Glomerular visceral epithelial cell (primary cell): ENCODE results near the gene PSMA6.
"Not testable (repeated sequence)": the region's sequence is repeated elsewhere in the genome, so short reads cannot be mapped to it uniquely, and the experiment has no call there.

Experiments
- DNase-seq: peaks from one replicate; pipeline ENCODE4 v3.0.0-alpha.2; 2016; ENCODE audit errors: extremely low spot score

PSMA6 gene

DNA sequence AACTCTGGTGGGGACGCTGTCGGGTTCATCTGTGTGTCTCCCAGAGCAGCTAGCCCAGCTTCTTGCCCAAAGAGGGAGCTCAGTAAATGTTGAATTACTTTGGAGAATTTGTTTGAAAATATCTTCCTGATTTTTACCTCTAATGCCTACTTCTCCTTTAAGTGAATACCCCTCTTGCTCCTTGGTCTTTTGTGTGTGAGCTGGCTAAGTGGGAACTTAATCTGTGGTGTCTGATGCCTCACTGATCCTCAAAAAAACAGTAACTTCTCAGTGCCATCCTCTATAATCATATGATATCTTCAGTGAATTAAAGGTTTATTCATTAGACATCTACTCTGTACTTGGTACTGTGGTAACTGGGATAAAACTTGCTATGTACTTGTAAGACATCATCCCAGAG, 7.7 kb upstream of the PSMA6 start:
- no peak for DNase-seq

DNA sequence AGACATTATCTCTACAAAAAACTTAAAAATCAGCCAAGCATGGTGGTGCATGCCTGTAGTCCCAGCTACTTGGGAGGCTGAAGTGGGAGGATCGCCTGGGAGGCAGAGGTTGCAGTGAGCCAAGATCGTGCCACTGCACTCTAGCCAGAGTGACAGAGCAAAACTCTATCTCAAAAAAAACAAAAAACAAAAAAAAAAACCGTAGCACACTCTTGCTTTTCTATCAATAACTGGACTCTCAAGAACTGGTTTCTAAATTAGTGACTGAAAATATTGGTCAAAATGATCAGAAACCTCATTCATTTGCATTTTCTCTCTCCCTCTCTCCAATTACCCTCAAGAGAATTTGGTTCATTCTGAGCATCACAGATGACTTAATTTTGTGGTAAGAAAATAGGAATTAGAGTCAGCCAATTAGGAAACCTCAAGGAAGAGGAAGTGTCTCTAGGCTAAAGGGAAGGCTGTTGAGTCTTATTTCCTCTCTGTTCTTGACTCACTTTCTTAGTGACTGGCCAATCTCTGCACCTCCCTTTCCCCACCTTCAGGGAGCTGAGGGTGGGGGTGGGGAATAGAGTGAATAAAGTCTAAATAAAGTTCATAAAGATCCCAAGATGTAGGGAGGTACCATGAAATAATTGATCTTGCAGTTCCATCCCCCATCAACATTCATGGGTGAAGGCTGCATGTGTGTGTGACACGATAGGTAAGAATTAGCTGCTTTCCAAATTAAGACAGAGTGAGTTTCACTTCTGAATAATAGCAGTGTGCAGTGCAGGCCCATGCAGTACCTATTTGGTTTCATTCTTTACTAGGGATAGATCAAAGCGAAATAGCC, 6.8 kb upstream of the PSMA6 start:
- no peak for DNase-seq

DNA sequence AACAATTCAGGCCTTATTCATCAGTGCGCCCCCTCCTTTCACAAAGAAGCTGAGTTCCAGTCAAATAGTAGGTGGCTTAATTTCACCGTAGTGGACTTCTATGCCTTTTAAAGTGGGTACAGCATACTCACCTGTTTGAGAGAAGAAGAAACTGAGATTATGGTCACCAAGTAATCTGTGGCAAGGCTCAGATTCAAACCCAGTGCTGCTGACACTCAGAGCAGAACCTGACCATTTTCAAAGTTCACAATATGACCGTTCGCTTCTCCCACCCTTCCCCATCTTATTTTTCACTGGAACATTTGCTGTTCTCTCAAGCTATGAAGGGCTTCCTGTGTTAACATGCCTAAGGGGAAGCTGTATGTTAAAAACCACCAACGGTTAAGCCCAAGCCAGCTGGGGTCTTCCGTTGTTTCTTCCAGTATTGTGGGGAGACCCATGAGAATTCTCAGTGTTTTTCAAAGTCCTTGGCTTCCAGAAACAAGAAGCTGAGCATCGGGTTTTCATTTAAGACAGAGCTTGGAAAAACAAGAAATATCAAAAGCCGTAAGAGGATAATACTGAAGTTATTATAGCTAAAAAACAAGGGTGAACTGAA, 6.1 kb upstream of the PSMA6 start:
- DNase-seq, result no peak

DNA sequence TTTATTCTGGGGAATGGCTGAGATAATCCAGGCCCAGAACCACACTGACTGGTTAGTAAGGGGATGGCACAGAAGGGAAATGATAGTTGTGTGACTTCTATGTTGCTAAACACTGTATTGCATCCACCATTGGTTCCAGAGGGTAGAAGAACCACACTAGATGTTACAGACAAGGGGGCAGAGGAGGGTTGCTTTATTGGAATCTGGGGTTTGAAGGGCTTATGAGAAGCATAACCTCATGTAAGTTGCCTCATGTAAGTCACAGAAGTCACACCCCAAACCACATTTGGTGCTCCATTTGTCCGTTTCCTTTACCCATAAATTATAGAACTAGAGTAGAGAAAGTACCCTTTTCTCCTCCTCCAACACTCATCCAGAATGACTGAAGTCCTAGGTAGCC, 5.5 kb upstream of the PSMA6 start:
- no peak for DNase-seq

DNA sequence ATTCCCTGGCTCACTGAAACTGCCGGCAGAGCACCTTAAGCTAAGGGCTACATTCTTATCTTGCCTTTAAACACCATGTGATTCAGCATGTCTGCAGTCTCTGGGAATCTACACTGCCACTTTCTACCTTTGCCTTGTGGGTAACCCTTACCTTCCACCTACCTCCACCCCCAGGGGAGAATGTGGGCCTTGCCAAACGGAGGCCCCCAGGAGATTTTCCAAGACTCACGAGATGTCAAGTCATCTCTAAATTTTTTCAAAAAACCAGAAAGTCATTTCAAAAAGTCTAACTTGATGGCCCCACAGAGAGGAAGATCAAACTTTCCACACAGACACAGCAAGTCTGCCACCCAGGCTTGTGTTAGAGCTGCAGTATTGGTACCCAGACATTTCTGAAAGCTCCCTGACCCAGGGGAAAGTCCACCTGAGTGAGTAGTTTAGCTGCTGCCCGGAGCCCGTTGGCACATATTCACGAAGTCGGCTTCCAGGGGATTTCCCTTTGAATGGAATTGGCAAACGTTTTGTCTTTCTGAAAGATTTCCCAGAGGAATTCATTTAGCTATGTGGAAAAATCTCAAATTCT, 4.7 kb upstream of the PSMA6 start:
- DNase-seq, result peak; percentile 54

DNA sequence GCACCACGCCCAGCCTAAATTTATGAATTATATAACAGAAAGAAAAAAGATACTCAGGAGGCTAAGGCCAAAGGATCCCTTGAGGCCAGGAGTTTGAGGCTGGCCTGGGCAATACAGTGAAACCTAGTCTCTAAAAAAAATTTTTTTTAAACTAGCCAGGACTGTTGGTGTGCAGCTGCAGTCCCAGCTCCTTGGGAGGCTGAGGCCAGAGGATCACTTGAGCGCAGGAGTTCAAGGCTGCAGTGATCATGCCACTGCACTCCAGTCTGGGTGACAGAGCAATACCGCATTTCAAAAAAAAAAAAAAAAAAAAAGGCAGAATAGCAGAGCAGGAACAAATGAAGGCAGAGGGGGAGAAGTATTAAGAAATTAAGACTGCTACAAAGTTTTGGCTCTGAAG, 2.6 kb upstream of the PSMA6 start:
- DNase-seq, result no peak

DNA sequence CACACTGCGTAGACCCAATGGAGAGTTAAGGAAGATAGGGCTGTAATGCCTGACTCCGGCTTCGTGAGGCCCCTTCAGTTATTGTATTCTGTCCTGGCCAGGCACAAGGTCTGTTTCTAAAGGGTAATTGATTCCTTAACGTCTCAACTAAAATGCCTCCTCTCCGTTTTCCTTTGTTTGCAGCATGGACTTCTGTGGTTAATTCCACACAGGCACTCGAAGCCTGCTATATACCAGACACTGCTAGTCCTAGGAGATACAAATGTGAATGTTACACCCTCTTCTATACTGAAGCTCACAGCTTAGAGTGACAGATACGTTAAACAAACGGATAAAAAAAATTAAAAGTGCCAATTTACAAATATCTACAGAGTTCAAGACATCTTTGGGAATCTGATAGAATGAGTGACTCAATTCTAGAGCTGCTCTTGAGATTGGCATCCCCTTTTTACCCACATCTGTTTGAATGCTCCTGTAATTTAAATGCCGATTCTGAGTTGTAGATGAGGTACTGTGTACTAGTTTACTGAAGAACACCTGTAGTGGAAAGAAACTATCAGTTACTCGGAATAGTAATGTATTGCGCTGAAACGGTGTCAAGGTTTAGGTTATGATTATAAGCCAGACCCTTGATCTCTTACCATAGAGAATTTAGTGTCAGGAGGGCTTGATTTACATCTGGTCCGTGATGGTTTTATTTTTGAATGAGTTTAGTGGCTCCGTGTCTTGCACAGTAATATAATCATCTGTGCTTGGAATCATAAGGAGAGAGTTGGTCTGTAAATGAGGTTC, 784 bp downstream of the PSMA6 start:
- DNase-seq, result no peak

DNA sequence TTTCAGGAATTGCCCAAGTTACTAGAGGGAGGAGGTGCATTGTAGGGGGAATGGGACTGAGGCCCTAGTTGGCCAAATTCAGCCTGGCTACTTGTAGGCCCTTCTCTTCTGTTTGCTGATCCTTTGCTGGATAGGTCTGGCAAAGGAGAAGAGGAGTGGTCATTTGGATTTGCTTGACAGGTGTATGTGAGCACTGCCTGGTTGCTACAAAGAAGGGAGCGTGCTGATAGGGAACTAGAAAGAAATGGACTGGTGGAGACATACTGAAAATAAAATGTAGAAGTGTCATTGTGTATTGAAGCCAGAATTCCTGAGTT, 3.6 kb downstream of the PSMA6 start:
- DNase-seq, result no peak

DNA sequence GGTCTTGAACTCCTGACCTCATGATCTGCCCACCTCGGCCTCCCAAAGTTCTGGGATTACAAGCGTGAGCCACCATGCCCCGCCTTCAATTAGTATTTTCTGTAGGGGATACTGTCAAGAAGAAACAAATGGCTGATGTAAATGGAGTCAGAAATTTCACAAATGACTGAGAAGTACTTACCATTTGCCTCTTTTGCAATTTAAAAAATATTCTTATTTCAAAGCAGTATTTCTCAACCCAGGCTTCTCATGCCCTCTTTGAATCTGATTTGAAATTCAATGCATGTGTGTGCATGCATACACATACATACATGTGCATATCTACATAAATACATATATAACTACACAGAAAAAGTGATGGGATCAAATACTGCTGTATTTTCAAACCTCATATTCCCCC, 4.4 kb downstream of the PSMA6 start:
- no peak for DNase-seq

DNA sequence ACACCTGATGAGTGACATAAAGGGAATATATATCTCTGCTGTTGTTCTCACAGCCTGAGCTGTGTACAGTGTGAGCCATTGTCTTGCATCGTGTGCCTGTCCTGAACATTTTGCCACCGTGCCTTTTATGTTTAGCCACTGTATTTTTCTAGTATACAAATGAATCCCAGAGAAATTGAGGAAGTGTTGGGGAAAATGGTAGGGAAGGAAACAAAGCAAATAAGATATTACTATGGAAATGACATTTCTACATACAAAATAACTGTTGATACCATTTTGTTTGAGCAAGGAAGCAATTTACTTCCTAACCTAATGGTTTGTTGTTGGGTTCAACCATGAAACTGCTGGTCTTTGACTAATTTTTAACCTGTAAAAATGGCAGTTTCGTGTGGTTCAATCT, 5.5 kb downstream of the PSMA6 start:
- no peak for DNase-seq

DNA sequence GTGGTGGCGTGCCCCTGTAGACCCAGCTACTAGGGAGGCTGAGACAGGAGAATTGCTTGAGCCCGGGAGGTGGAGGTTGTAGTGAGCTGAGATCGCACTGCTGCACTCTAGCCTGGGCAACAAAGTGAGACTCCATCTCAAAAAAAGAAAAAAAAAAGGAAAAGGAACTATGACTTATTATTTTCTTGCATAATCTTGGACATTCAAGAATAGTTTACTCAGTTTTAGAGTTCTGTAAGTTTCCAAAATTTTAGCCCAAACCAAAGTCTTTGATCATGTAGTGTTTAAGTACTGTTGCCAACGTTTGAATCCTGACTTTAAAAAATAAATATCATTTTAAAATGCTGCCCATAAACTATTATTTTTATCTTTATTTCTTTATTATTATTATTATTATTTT, 6.2 kb downstream of the PSMA6 start:
- DNase-seq, result no peak

DNA sequence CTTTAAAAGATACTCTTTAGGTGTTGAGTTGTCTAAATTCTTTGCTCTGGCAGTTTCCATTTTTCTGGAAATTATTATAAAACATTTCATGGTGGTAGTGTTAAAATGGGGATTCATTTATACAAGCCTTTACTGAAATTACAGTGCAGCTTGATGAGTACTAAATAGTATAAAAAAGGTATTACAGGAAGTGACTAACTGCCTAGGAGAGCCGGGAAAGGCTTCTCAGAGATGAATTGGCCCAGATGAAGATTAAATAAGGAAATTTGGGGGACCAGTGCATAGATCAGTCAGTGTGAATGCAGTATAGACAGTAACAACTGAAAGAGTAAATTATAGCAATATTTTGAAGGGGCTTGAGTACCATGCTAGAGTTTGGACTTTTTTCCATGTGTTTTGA, 7.5 kb downstream of the PSMA6 start:
- DNase-seq, result no peak

DNA sequence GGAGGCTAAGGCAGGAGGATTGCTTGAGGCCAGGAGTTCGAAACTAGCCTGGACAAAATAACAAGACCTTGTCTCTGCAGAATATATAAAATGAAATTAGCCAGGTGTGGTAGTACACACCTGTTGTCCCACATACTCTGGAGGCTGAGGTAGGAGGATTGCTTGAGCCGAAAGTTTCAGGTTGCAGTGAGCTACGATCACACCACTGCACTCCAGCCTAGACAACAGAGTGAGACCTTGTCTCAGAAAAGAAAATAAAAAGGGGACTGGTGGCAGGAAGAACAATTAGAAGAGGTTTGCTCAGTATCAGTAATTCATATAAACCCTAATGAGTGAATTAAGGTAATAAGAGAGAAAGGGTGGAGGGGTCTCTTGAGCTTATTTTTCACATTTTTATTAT, 8.0 kb downstream of the PSMA6 start:
- no peak for DNase-seq

DNA sequence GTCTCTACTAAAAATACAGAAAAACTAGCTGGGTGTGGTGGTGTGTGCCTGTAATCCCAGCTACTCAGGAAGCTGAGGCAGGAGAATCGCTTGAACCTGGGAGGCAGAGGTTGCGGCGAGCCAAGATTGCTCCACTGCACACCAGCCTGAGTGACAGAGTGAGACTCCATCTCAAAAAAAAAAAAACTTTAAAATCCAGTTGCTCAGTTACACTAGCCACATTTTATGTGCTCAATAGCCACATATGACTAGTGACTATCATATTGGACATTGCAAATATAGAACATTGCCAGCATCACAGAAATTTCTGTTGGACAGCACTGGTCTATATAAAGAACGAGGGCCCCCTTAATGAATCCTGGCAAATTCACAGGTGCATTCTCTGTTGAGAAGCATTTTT, 9.2 kb downstream of the PSMA6 start:
- DNase-seq, result not testable (repeated sequence)

DNA sequence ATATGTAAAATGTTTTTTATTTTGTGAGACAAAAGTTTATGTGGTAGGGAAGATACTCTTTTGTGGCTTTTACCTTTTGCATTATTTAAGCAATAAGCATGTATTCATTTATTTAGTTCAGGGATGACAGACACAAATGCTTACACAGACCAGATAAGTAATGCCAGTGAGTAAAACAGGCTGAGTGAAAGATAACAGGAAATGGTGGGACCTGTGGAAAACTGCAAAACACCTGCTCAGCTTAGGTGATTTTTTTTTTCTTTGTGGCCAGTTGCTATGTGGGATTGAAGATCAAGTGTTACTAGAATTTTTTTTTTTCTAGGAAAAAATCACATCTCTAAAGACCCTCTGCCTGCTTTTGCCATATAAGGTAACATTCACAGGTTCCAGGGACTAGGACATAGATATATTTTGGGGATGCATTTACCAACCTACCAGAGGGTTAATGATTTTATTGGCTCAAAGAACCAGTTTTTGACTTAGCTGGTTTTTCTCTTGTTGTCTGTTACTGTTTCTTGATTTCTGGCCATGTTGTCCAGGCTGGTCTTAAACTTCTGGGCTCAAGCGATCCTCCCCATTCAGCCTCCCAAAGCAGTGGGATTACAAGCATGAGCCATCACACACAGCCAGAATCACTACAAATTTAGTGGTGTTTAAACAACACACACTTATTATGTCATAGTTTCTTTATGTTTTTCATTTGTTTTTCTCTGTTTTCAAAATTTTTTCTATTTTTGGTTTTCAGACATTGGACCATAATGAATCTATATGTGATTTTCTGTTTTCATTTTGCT, 9.8 kb downstream of the PSMA6 start:
- DNase-seq, result no peak

DNA sequence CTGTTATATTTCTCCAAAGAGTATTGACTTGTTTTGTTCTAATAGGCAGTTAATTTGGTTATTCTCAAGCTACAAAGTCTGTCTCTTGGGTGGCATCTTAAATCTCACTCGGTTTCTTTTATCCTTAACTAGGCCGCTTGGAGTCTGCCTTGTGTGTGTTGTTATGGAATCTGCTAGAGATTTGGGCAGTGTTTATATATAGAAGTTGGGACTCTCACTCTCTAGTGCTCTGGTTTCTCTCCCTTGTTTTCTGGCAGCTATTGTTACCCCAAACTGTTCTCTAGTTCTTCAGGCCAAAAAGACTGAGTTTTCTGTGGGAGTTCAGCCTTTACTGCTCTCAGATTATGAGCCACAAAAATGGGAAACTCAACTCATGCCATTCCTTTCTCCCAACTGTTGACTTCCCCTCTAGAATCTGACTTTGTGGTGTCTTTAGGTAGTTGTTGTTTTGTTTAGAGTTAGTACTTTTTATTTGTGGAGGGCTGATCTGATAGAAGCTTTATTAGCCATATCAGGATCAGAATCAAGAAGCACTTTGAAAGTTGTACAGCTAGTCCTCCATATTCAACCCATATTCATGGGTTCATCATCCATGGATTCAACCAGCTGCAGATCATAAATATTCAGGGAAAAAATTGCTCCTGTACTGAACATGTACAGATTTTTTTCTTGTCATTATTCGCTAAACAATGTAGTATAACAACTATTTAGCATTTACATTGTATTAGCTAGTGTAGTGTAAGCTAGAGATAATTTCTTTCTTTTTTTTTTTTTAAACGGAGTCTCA, 11.2 kb downstream of the PSMA6 start:
- no peak for DNase-seq

DNA sequence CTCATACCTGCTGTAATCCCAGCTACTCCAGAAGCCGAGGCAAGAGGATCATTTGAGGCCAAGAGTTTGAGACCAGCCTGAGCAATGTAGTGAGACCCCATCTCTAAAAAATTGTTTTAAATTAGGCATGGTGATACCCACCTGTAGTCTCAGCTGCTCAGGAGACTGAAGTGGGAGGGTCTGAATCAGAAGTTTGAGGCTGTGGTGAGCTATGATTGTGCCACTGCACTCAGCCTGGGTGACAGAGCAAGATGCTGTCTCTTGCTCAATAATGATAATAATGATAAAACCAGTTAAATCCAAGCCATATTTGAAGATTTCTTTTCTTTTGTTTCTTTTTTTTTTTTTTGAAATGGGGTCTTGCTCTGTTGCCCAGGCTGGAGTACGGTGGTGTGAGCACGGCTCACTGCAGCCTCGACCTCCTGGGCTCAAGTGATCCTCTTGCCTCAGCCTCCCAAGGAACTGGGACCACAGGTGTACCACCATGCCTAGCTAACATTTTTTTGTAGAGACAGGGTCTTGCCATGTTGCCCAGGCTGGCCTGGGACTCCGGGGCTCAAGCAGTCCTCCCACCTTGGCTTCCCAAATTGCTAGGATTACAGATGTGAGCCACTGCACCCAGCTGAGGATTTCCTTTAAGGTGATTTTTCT, 12.8 kb downstream of the PSMA6 start:
- no peak for DNase-seq

DNA sequence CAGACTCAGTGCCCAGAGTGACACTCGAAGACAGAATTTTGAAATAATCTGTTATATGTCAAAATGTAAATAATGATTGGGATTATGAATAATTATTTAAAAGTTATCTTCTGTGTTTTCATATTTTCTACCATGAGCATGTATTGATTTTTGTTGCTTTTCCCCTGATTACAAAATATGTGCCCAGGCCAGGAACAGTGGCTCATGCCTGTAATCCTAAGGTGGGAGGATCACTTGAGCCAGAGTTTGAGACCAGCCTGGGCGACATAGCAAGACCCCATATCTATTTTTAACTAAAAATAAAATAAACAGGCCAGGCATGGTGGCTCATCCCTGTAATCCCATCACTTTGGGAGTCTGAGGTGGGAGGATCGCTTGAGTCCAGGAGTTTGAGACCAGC, 13.5 kb downstream of the PSMA6 start:
- no peak for DNase-seq

DNA sequence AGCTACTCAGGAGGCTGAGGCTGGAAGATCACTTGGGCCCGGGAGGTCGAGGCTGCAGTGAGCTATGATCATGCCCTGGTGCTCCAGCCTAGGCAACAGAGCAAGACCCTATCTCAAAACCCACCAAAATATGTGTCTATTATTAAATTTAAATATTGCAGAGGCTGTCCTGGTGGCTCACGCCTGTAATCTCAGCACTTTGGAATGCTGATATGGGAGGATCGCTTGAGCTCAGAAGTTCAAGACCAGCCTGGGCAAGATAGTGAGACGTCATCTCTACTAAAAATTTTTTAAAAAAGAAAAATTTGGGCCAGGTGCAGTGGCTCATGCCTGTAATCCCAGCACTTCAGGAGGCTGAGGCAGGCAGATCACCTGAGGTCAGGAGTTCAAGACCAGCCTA, 13.9 kb downstream of the PSMA6 start:
- DNase-seq, result no peak

DNA sequence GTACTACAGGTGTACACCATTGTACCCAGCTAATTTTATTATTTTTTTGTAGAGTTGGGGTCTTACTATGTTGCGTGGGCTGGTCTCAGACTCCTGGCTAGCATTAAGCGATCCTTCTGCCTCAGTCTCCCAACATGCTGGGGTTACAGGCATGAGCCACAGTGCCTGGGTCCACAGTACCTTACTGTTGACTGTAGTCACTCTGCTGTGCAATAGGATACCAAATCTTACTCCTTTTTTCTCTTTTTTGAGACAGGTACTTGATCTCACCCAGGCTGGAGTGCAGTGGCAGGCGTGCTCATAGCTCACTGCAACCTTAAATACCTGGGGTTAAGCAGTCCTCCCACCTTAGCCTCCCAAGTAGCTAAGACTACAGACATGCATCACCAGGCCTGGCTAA, 25.6 kb downstream of the PSMA6 start:
- DNase-seq, result no peak

DNA sequence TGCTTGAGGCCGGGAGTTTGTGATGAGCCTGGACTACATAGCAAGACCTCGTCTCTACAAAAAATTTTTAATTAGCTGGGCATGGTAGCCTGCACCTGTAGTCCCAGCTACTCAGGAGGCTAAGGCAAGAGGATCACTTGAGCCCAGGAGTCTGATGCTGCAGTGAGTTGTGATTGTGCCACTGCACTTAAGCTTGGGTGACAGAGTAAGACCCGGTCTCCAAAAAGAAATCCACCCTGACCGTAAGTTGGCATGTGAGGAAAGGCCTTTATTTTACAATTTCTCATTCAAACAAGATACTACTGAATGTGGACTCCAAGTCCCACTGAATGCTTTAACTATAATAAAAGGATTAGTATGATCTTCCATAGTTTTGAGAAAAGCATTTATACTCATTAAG, 27.3 kb downstream of the PSMA6 start:
- DNase-seq, result no peak
